HG03196 (cell line): ENCODE data around the gene CACNB1.
"Not testable (repeated sequence)": the region's sequence is repeated elsewhere in the genome, so short reads cannot be mapped to it uniquely, and the experiment has no call there.

Experiments
- ATAC-seq: cut with Tn5 transposase; IDR thresholded peaks from one replicate; pipeline ENCODE4 v1.9.1; 2021; ENCODE audit not compliant: unreplicated experiment

CACNB1 gene

GRCh38 chr17:39177256-39177655, 20.2 kb downstream of the CACNB1 start:
- no peak for ATAC-seq

GRCh38 chr17:39175695-39176093, 21.8 kb downstream of the CACNB1 start:
- no peak for ATAC-seq

GRCh38 chr17:39174920-39175694, 22.4 kb downstream of the CACNB1 start:
- ATAC-seq = no peak

GRCh38 chr17:39173526-39174274, 23.8 kb downstream of the CACNB1 start:
- no peak for ATAC-seq

- ATAC-seq = no peak
Measured at GRCh38 chr17:39173080-39173479, 24.4 kb downstream of the CACNB1 start.

GRCh38 chr17:39171933-39172332, 25.5 kb downstream of the CACNB1 start:
- ATAC-seq = no peak

- ATAC-seq = no peak
Measured at GRCh38 chr17:39170558-39170957, 26.9 kb downstream of the CACNB1 start.

GRCh38 chr17:39170109-39170508, 27.4 kb downstream of the CACNB1 start:
- no peak for ATAC-seq

- ATAC-seq = no peak
Measured at GRCh38 chr17:39169518-39169917, 28.0 kb downstream of the CACNB1 start.

GRCh38 chr17:39169101-39169500, 28.4 kb downstream of the CACNB1 start:
- ATAC-seq = no peak

- ATAC-seq = not testable (repeated sequence)
Measured at GRCh38 chr17:39168503-39168902, 29.0 kb downstream of the CACNB1 start.

GRCh38 chr17:39167476-39167875, 30.0 kb downstream of the CACNB1 start:
- ATAC-seq = no peak

GRCh38 chr17:39166437-39167335, 30.8 kb downstream of the CACNB1 start:
- ATAC-seq = no peak

GRCh38 chr17:39165841-39166349, 31.6 kb downstream of the CACNB1 start, which contains the start of gene ARL5C:
Gene ARL5C, minus strand, starts transcription at chr17:39166161. Its CDS starts 401 bp downstream, at chr17:39165760.
- no peak for ATAC-seq

GRCh38 chr17:39165178-39165840, 32.2 kb downstream of the CACNB1 start:
- no peak for ATAC-seq

GRCh38 chr17:39164675-39165143, 32.8 kb downstream of the CACNB1 start:
- ATAC-seq = peak; percentile 77

GRCh38 chr17:39161962-39162361, 35.5 kb downstream of the CACNB1 start:
- ATAC-seq = no peak

- ATAC-seq = no peak
Measured at GRCh38 chr17:39158623-39159022, 38.8 kb downstream of the CACNB1 start.

- ATAC-seq = no peak
Measured at GRCh38 chr17:39156491-39156890, 41.0 kb downstream of the CACNB1 start.

- ATAC-seq = no peak
Measured at GRCh38 chr17:39155654-39156053, 41.8 kb downstream of the CACNB1 start.
